HepG2 (cell line): ENCODE measurements around the gene PPOX. TPM values are rescaled to one million over a fixed set of nuclear protein-coding genes. Genes with fewer than 3 reads are reported as not detected.
A peak's percentile ranks its signal among the peaks of the same experiment; 100 is the strongest.

ENCODE experiments used
- ETV6 ChIP-seq: sonication (generic); formaldehyde crosslinking; conservative IDR thresholded peaks from 2 replicates; pipeline ENCODE4 v1.4.0; 2020; ENCODE audit warnings: missing genetic modification reagents
- HES4 ChIP-seq: sonication (generic); formaldehyde crosslinking; IDR thresholded peaks from 2 replicates; pipeline ENCODE4 v1.9.0; 2021; ENCODE audit warnings: mild to moderate bottlenecking, missing genetic modification reagents, borderline replicate concordance
- HNRNPLL ChIP-seq: fragments of 200-400 bp; formaldehyde crosslinking; IDR thresholded peaks from 2 replicates; pipeline ENCODE4 v1.6.1; 2017; ENCODE audit warnings: mild to moderate bottlenecking, low read depth, low read length; ENCODE audit not compliant: poor library complexity, severe bottlenecking
- LBX2 ChIP-seq: sonication (generic); formaldehyde crosslinking; IDR thresholded peaks from 2 replicates; pipeline ENCODE4 v1.5.0; 2020; ENCODE audit warnings: missing genetic modification reagents, mild to moderate bottlenecking, borderline replicate concordance
- MTA3 ChIP-seq: sonication (generic); formaldehyde crosslinking; IDR thresholded peaks from 2 replicates; pipeline ENCODE4 v1.4.0; 2020; ENCODE audit warnings: missing genetic modification reagents
- PPARG ChIP-seq: conservative IDR thresholded peaks from 2 replicates; pipeline ENCODE4 v1.6.1; 2016; ENCODE audit warnings: missing biosample characterization, missing genetic modification reagents
- SKI ChIP-seq: fragments of 450-650 bp; IDR thresholded peaks from one replicate; pipeline ENCODE4 v1.6.1; 2018; ENCODE audit warnings: mild to moderate bottlenecking; ENCODE audit not compliant: partially characterized antibody
- TBX2 ChIP-seq: sonication (generic); formaldehyde crosslinking; IDR thresholded peaks from 2 replicates; pipeline ENCODE4 v1.5.0; 2020; ENCODE audit warnings: missing genetic modification reagents, mild to moderate bottlenecking, borderline replicate concordance
- TIGD3 ChIP-seq: sonication (generic); formaldehyde crosslinking; IDR thresholded peaks from 2 replicates; pipeline ENCODE4 v1.5.1; 2020; ENCODE audit warnings: mild to moderate bottlenecking, missing genetic modification reagents, borderline replicate concordance
- ZNF260 ChIP-seq: sonication (generic); formaldehyde crosslinking; IDR thresholded peaks from 2 replicates; pipeline ENCODE4 v1.4.0; 2020; ENCODE audit warnings: missing genetic modification reagents, low read depth, mild to moderate bottlenecking, borderline replicate concordance
- ZNF431 ChIP-seq: sonication (generic); formaldehyde crosslinking; IDR thresholded peaks from 2 replicates; pipeline ENCODE4 v1.9.0; 2022; ENCODE audit warnings: missing genetic modification reagents, low read depth, mild to moderate bottlenecking, borderline replicate concordance
- ZNF672 ChIP-seq: sonication (generic); formaldehyde crosslinking; IDR thresholded peaks from 2 replicates; pipeline ENCODE4 v1.8.1; 2022; ENCODE audit warnings: missing genetic modification reagents
- ZNF792 ChIP-seq: IDR thresholded peaks from 2 replicates; pipeline ENCODE4 v1.6.1; 2016
- ZNF839 ChIP-seq: sonication (generic); formaldehyde crosslinking; IDR thresholded peaks from 2 replicates; pipeline ENCODE4 v1.4.0; 2020; ENCODE audit warnings: missing genetic modification reagents, mild to moderate bottlenecking, borderline replicate concordance
- polyA plus RNA-seq, 8 experiments: library from polyadenylated mRNA; depleted of rRNA in 3 of 8; stranded (reverse) in 7 of 8; unstranded in 1 of 8; fragments of >200 nt; fragmentation: Illumina TruSeq in 4 of 8; extraction: Trizol in 4 of 8; gene quantifications; 2 replicates each; pipeline versions ENCODE4 v1.2.1 to v1.2.3, GENCODE V29; 2011 to 2016; ENCODE audit warnings: low read depth in 4 of 8, missing spikeins in 1 of 8, mixed read lengths in 1 of 8; ENCODE audit not compliant: insufficient read depth in 1 of 8
- total RNA-seq, 5 experiments: library from RNA; depleted of rRNA; stranded (reverse); fragments of >200 nt; fragmentation: Illumina TruSeq; extraction: Trizol; gene quantifications; 2 replicates each; pipeline ENCODE4 v1.2.3, GENCODE V29; 2016; ENCODE audit warnings: low read depth in 1 of 5
- TF ChIP-seq, protein P1 (sequence below): sonication (generic); formaldehyde crosslinking; IDR thresholded peaks from 2 replicates; pipeline ENCODE4 v1.8.1; 2023; ENCODE audit warnings: mild to moderate bottlenecking, inconsistent platforms, moderate library complexity, missing genetic modification reagents, borderline replicate concordance
- TF ChIP-seq, protein P2 (sequence below): IDR thresholded peaks from 2 replicates; pipeline ENCODE4 v1.6.1; 2016; ENCODE audit warnings: mild to moderate bottlenecking, missing biosample characterization, missing genetic modification reagents
- TF ChIP-seq, protein P3 (sequence below): sonication (generic); formaldehyde crosslinking; IDR thresholded peaks from 2 replicates; pipeline ENCODE4 v1.9.0; 2022; ENCODE audit warnings: missing genetic modification reagents, mild to moderate bottlenecking, borderline replicate concordance
- TF ChIP-seq, protein P4 (sequence below): sonication (generic); formaldehyde crosslinking; IDR thresholded peaks from 2 replicates; pipeline ENCODE4 v1.5.0; 2020; ENCODE audit warnings: mild to moderate bottlenecking, missing genetic modification reagents, borderline replicate concordance

The PPOX gene
- total and polyA plus RNA-seq, 2 of the 13 experiments (the other 11 are each of a cell fraction or from before 2014, with no cell fraction given), result 15.5 to 27.7 TPM

- TF ChIP-seq LBX2 (CRISPR knock-in tag) (no peak), HES4 (CRISPR knock-in tag) (0 out of 2 replicates have a peak, but pooled peaks have one; percentile 11), SKI (no peak), ZNF672 (CRISPR knock-in tag) (no peak), HNRNPLL (no peak), ZNF431 (CRISPR knock-in tag) (no peak), ZNF839 (CRISPR knock-in tag) (no peak), ZNF792 (CRISPR knock-in tag) (no peak), ZNF260 (CRISPR knock-in tag) (no peak), TBX2 (CRISPR knock-in tag) (no peak), TIGD3 (CRISPR knock-in tag) (0 out of 2 replicates have a peak, but pooled peaks have one; percentile 53), ETV6 (CRISPR knock-in tag) (no peak), MTA3 (CRISPR knock-in tag) (no peak), PPARG (CRISPR knock-in tag) (no peak; the same call in 1 of the 2 replicates)
- TF ChIP-seq, protein P1, sequence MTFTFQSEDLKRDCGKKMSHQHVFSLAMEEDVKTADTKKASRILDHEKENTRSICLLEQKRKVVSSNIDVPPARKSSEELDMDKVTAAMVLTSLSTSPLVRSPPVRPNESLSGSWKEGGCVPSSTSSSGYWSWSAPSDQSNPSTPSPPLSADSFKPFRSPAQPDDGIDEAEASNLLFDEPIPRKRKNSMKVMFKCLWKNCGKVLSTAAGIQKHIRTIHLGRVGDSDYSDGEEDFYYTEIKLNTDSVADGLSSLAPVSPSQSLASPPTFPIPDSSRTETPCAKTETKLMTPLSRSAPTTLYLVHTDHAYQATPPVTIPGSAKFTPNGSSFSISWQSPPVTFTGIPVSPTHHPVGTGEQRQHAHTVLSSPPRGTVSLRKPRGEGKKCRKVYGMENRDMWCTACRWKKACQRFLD, result 0 out of 2 replicates have a peak, but pooled peaks have one; percentile 9
- TF ChIP-seq, protein P2, sequence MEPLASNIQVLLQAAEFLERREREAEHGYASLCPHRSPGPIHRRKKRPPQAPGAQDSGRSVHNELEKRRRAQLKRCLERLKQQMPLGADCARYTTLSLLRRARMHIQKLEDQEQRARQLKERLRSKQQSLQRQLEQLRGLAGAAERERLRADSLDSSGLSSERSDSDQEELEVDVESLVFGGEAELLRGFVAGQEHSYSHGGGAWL (CRISPR knock-in tag), result no peak
- TF ChIP-seq, protein P3, sequence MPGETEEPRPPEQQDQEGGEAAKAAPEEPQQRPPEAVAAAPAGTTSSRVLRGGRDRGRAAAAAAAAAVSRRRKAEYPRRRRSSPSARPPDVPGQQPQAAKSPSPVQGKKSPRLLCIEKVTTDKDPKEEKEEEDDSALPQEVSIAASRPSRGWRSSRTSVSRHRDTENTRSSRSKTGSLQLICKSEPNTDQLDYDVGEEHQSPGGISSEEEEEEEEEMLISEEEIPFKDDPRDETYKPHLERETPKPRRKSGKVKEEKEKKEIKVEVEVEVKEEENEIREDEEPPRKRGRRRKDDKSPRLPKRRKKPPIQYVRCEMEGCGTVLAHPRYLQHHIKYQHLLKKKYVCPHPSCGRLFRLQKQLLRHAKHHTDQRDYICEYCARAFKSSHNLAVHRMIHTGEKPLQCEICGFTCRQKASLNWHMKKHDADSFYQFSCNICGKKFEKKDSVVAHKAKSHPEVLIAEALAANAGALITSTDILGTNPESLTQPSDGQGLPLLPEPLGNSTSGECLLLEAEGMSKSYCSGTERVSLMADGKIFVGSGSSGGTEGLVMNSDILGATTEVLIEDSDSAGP, result no peak
- TF ChIP-seq, protein P4, sequence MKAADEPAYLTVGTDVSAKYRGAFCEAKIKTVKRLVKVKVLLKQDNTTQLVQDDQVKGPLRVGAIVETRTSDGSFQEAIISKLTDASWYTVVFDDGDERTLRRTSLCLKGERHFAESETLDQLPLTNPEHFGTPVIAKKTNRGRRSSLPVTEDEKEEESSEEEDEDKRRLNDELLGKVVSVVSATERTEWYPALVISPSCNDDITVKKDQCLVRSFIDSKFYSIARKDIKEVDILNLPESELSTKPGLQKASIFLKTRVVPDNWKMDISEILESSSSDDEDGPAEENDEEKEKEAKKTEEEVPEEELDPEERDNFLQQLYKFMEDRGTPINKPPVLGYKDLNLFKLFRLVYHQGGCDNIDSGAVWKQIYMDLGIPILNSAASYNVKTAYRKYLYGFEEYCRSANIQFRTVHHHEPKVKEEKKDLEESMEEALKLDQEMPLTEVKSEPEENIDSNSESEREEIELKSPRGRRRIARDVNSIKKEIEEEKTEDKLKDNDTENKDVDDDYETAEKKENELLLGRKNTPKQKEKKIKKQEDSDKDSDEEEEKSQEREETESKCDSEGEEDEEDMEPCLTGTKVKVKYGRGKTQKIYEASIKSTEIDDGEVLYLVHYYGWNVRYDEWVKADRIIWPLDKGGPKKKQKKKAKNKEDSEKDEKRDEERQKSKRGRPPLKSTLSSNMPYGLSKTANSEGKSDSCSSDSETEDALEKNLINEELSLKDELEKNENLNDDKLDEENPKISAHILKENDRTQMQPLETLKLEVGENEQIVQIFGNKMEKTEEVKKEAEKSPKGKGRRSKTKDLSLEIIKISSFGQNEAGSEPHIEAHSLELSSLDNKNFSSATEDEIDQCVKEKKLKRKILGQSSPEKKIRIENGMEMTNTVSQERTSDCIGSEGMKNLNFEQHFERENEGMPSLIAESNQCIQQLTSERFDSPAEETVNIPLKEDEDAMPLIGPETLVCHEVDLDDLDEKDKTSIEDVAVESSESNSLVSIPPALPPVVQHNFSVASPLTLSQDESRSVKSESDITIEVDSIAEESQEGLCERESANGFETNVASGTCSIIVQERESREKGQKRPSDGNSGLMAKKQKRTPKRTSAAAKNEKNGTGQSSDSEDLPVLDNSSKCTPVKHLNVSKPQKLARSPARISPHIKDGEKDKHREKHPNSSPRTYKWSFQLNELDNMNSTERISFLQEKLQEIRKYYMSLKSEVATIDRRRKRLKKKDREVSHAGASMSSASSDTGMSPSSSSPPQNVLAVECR (CRISPR knock-in tag), result 0 out of 2 replicates have a peak, but pooled peaks have one; percentile 16
These were observed 683 bp downstream of the PPOX start (continued) for GRCh38 chr1:161166669-161167548.
